Liver (tissue), 3 donors: ENCODE data around the gene SYNPO2.

Experiments
- JUND ChIP-seq, 2 donors: IDR thresholded peaks; 2 replicates each; pipeline ENCODE4 v1.6.1; 2016; ENCODE audit warnings: antibody characterized with exemption in 2 of 2
- MAX ChIP-seq: IDR thresholded peaks from 2 replicates; pipeline ENCODE4 v1.6.1; 2016; ENCODE audit warnings: antibody characterized with exemption
- TAF1 ChIP-seq: conservative IDR thresholded peaks from 2 replicates; pipeline ENCODE4 v1.6.1; 2016; ENCODE audit warnings: antibody characterized with exemption, mild to moderate bottlenecking
- YY1 ChIP-seq: IDR thresholded peaks from 2 replicates; pipeline ENCODE4 v1.6.1; 2016; ENCODE audit warnings: antibody characterized with exemption, mild to moderate bottlenecking
- TF ChIP-seq, protein P1 (sequence below): fragments of 150-350 bp; IDR thresholded peaks from 2 replicates; pipeline ENCODE4 v1.5.1; 2017; ENCODE audit warnings: improper control_type of control experiment, low read depth, low read length; ENCODE audit not compliant: missing input control
- TF ChIP-seq, protein P2 (sequence below): IDR thresholded peaks from 2 replicates; pipeline ENCODE4 v1.6.1; 2016; ENCODE audit warnings: antibody characterized with exemption, mild to moderate bottlenecking
- donor health status: healthy.
- donor health status: healthy.

DNA sequence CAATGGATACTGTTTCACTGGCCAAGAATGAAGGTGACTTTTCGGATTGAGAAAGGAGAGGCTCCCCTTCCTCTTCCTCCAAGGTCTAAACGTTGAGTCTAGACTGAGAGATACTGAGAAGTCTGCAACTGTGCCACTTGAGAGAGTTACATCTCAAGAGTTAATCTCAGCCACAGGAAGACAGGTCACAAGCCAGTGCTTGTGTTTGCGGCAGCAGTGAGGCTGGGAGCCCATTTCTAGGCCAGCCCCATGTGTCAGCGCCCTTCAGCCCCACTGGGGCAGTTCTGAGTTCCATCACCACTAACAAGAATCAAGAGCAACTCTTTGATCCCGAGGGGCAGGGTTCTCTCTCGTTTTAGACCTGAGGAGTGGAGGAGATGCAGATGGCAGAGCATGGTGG, 45.4 kb upstream of the SYNPO2 start:
- TF ChIP-seq, protein P1, sequence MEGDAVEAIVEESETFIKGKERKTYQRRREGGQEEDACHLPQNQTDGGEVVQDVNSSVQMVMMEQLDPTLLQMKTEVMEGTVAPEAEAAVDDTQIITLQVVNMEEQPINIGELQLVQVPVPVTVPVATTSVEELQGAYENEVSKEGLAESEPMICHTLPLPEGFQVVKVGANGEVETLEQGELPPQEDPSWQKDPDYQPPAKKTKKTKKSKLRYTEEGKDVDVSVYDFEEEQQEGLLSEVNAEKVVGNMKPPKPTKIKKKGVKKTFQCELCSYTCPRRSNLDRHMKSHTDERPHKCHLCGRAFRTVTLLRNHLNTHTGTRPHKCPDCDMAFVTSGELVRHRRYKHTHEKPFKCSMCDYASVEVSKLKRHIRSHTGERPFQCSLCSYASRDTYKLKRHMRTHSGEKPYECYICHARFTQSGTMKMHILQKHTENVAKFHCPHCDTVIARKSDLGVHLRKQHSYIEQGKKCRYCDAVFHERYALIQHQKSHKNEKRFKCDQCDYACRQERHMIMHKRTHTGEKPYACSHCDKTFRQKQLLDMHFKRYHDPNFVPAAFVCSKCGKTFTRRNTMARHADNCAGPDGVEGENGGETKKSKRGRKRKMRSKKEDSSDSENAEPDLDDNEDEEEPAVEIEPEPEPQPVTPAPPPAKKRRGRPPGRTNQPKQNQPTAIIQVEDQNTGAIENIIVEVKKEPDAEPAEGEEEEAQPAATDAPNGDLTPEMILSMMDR, result no peak
- TF ChIP-seq MAX (no peak), TAF1 (no peak), JUND (IDR thresholded peaks at IDR 0.05) (no peak), YY1 (no peak)
- TF ChIP-seq, protein P2, sequence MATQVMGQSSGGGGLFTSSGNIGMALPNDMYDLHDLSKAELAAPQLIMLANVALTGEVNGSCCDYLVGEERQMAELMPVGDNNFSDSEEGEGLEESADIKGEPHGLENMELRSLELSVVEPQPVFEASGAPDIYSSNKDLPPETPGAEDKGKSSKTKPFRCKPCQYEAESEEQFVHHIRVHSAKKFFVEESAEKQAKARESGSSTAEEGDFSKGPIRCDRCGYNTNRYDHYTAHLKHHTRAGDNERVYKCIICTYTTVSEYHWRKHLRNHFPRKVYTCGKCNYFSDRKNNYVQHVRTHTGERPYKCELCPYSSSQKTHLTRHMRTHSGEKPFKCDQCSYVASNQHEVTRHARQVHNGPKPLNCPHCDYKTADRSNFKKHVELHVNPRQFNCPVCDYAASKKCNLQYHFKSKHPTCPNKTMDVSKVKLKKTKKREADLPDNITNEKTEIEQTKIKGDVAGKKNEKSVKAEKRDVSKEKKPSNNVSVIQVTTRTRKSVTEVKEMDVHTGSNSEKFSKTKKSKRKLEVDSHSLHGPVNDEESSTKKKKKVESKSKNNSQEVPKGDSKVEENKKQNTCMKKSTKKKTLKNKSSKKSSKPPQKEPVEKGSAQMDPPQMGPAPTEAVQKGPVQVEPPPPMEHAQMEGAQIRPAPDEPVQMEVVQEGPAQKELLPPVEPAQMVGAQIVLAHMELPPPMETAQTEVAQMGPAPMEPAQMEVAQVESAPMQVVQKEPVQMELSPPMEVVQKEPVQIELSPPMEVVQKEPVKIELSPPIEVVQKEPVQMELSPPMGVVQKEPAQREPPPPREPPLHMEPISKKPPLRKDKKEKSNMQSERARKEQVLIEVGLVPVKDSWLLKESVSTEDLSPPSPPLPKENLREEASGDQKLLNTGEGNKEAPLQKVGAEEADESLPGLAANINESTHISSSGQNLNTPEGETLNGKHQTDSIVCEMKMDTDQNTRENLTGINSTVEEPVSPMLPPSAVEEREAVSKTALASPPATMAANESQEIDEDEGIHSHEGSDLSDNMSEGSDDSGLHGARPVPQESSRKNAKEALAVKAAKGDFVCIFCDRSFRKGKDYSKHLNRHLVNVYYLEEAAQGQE, result no peak
